NT2/D1 (cell line): ENCODE measurements around the gene LMX1B.
A peak's percentile ranks its signal among the peaks of the same experiment; 100 is the strongest.

ENCODE experiments used
- DNase-seq: peaks from one replicate; pipeline ENCODE4 v3.0.0-alpha.2; 2011; ENCODE audit warnings: low read depth, low spot score
- H3K27me3 ChIP-seq: 2 replicates; pipeline ENCODE4 v1.6.0; 2011; ENCODE audit warnings: mild to moderate bottlenecking; ENCODE audit not compliant: insufficient read length, insufficient read depth
- H3K36me3 ChIP-seq: 2 replicates; pipeline ENCODE4 v1.6.1; 2011; ENCODE audit warnings: mild to moderate bottlenecking, low read length, mixed read lengths; ENCODE audit not compliant: insufficient read depth, insufficient read length
- H3K4me1 ChIP-seq: 2 replicates; pipeline ENCODE4 v1.5.1; 2011; ENCODE audit not compliant: insufficient read depth, insufficient read length
- H3K4me3 ChIP-seq: 2 replicates; pipeline ENCODE4 v1.5.1; 2011; ENCODE audit warnings: low read depth; ENCODE audit not compliant: insufficient read length
- H3K9ac ChIP-seq: 2 replicates; pipeline ENCODE4 v1.6.0; 2011; ENCODE audit warnings: low read depth; ENCODE audit not compliant: insufficient read length
- H3K9me3 ChIP-seq: 2 replicates; pipeline ENCODE4 v1.5.1; 2011; ENCODE audit warnings: mild to moderate bottlenecking, low read length; ENCODE audit not compliant: insufficient read depth
- SUZ12 ChIP-seq: IDR thresholded peaks from 2 replicates; pipeline ENCODE4 v1.6.1; 2011; ENCODE audit not compliant: insufficient read length, insufficient read depth; ENCODE audit errors: extremely low read depth
- YY1 ChIP-seq: IDR thresholded peaks from 2 replicates; pipeline ENCODE4 v1.6.1; 2011; ENCODE audit not compliant: insufficient read length, insufficient read depth
- ZNF274 ChIP-seq: IDR thresholded peaks from 2 replicates; pipeline ENCODE4 v1.6.1; 2011; ENCODE audit warnings: mild to moderate bottlenecking, low read depth, low read length

LMX1B gene

GRCh38 chr9:126581893-126582292 lies 31.8 kb upstream of the LMX1B start:
- no peak overlapping the region for H3K4me3 ChIP-seq
- H3K36me3 ChIP-seq: no peaks in the 10 kb centered on the region
- H3K4me1 ChIP-seq: peaks cover 16% of the 10 kb centered on the region
- H3K9ac ChIP-seq: no peak overlapping the region
- no peak for TF ChIP-seq ZNF274
- TF ChIP-seq SUZ12: no peak
- no peak for TF ChIP-seq YY1
- peaks cover 6% of the 10 kb centered on the region for H3K27me3 ChIP-seq
- H3K9me3 ChIP-seq: no peaks in the 10 kb centered on the region
- no peak for DNase-seq

GRCh38 chr9:126582427-126582826 lies 31.3 kb upstream of the LMX1B start:
- no peak for TF ChIP-seq ZNF274
- Histone ChIP-seq H3K27me3 (peaks cover 6% of the 10 kb centered on the region), H3K36me3 (no peaks in the 10 kb centered on the region), H3K9me3 (no peaks in the 10 kb centered on the region), H3K9ac (no peak overlapping the region), H3K4me1 (peaks cover 16% of the 10 kb centered on the region), H3K4me3 (no peak overlapping the region)
- no peak for DNase-seq

- no peak for DNase-seq
- Histone ChIP-seq H3K36me3 (no peaks in the 10 kb centered on the region), H3K27me3 (peaks cover 7% of the 10 kb centered on the region), H3K4me1 (peaks cover 15% of the 10 kb centered on the region), H3K9ac (no peak overlapping the region), H3K4me3 (no peak overlapping the region), H3K9me3 (no peaks in the 10 kb centered on the region)
- TF ChIP-seq ZNF274: no peak
- TF ChIP-seq YY1: no peak
- no peak for TF ChIP-seq SUZ12
These were observed 30.5 kb upstream of the LMX1B start for GRCh38 chr9:126583144-126583760.

GRCh38 chr9:126584611-126585010 lies 29.1 kb upstream of the LMX1B start:
- Histone ChIP-seq H3K4me3 (no peak overlapping the region), H3K36me3 (no peaks in the 10 kb centered on the region), H3K9me3 (no peaks in the 10 kb centered on the region), H3K9ac (no peak overlapping the region), H3K4me1 (peaks cover 18% of the 10 kb centered on the region), H3K27me3 (peaks cover 8% of the 10 kb centered on the region)
- no peak for TF ChIP-seq ZNF274
- no peak for TF ChIP-seq YY1
- no peak for TF ChIP-seq SUZ12
- DNase-seq: no peak

GRCh38 chr9:126586236-126586635 lies 27.5 kb upstream of the LMX1B start:
- no peak overlapping the region for H3K9ac ChIP-seq
- H3K27me3 ChIP-seq: peaks cover 8% of the 10 kb centered on the region
- H3K4me1 ChIP-seq: peaks cover 14% of the 10 kb centered on the region
- no peak for DNase-seq
- no peak overlapping the region for H3K4me3 ChIP-seq
- H3K9me3 ChIP-seq: peaks cover 3% of the 10 kb centered on the region; the same call in 1 of the 2 replicates
- TF ChIP-seq ZNF274: no peak
- no peak for TF ChIP-seq SUZ12
- TF ChIP-seq YY1: no peak
- no peaks in the 10 kb centered on the region for H3K36me3 ChIP-seq

GRCh38 chr9:126587187-126588185 lies 26.2 kb upstream of the LMX1B start:
- Histone ChIP-seq H3K4me1 (peaks cover 14% of the 10 kb centered on the region), H3K36me3 (no peaks in the 10 kb centered on the region), H3K27me3 (peaks cover 8% of the 10 kb centered on the region), H3K4me3 (no peak overlapping the region), H3K9me3 (peaks cover 4% of the 10 kb centered on the region; the same call in 1 of the 2 replicates), H3K9ac (no peak overlapping the region)
- peak; percentile 39 for DNase-seq
- TF ChIP-seq YY1: no peak

- DNase-seq: no peak
- H3K4me1 ChIP-seq: peaks cover 9% of the 10 kb centered on the region
- TF ChIP-seq SUZ12 (no peak), YY1 (no peak), ZNF274 (no peak)
- H3K4me3 ChIP-seq: no peak overlapping the region
- H3K27me3 ChIP-seq: peaks cover 8% of the 10 kb centered on the region
- no peaks in the 10 kb centered on the region for H3K36me3 ChIP-seq
- H3K9ac ChIP-seq: no peak overlapping the region
- peaks cover 4% of the 10 kb centered on the region; the same call in 1 of the 2 replicates for H3K9me3 ChIP-seq
These were observed 25.1 kb upstream of the LMX1B start for GRCh38 chr9:126588491-126589168.
